ENCODE data around the gene SERBP1. TPM values are rescaled to one million over a fixed set of nuclear protein-coding genes. Genes with fewer than 3 reads are reported as not detected.

SERBP1 gene
- total RNA-seq, 1 donor from 2014 or later = 137 TPM

DNA sequence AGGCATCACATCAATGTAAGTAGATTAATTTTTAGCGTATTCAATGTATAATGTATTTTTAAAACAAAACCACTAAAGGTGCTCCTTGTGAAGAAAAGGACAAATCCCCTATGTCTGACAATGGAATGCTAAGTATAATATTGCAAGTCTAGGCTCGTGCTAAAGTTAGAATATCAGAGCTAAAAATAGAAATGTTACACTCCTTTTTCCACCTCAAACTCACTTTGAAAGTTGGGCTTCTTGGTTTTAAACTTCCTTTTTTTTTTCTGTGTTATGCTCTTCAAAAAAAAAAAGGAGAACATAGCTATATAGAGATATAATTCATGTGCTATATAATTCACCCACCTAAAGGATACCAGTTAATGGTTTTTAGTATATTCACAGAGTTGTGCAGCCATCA is 3.6 kb upstream of the SERBP1 start:
- Histone ChIP-seq H3K4me3 (no peak overlapping the region), H3K36me3 (no peaks in the 10 kb centered on the region), H3K27me3 (no peaks in the 10 kb centered on the region), H3K4me1 (peaks cover 6% of the 10 kb centered on the region), H3K27ac (no peak overlapping the region), H3K9me3 (no peaks in the 10 kb centered on the region)
- intact Hi-C loops (cut with DNase I) = no loop called here
- ATAC-seq (no peak), DNase-seq (no peak)
- no peak for TF ChIP-seq CTCF (IDR thresholded peaks at IDR 0.05)

DNA sequence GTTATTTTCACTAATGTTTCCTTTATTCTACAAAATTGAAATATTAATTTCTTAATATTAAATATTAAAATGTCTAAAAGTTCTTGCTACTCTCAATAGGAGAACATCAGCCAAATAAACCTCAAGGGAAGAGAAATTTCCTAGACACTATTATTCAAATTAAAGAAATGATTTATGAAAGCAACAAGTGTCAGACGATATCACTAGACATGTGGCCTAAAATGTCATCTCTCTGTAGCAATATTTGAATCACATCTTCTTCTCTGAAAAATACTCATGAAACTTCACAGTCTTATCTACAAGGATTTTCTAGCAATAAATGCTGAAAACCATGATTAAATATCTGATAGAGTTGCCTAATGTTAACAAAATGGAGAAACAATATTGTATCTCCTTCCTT is 2.5 kb upstream of the SERBP1 start:
- Histone ChIP-seq H3K36me3 (no peaks in the 10 kb centered on the region), H3K4me1 (peaks cover 8% of the 10 kb centered on the region), H3K27ac (no peak overlapping the region), H3K4me3 (no peak overlapping the region), H3K9me3 (no peaks in the 10 kb centered on the region), H3K27me3 (no peaks in the 10 kb centered on the region)
- TF ChIP-seq CTCF (IDR thresholded peaks at IDR 0.05) = no peak
- DNase-seq = no peak
- intact Hi-C loops (cut with DNase I) = no loop called here
- ATAC-seq = no peak

DNA sequence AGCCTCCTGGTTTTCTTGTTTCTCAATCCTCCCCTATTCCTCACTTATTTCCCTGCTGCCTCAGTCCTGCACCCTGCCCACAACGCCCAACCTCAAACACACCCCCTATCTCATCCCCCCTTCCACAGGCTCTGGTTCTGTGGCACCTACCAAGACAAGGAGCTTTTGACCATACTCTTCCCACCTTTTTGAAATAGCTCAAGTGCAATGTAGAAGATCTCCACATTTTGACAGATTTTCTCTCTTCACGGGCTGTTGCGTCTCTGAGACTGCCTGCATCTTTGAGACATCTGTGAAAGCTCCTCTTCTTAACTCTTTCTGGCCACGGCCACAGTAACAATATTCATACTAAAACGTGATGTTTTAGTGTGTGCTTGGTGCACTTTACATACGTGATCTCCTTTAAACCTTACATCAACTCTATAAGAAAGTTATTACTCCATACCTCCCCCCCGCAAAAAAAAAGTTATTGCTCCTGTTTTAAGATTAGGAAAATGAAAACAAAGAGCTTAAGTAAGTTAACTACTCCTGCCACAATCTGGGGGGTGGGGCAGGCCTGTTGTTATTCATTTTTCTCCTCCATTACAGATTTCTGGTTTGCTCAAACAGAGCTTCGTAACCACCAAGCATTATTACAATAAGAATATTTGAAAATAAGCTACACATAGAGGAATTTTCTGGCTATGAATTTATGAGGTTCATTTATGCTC is 1.8 kb upstream of the SERBP1 start:
- no peaks in the 10 kb centered on the region for H3K36me3 ChIP-seq
- H3K27ac ChIP-seq = no peak overlapping the region
- H3K27me3 ChIP-seq = no peaks in the 10 kb centered on the region
- TF ChIP-seq CTCF (IDR thresholded peaks at IDR 0.05) = no peak
- H3K4me1 ChIP-seq = peaks cover 14% of the 10 kb centered on the region
- H3K4me3 ChIP-seq = no peak overlapping the region
- no peaks in the 10 kb centered on the region for H3K9me3 ChIP-seq
- ATAC-seq = no peak
- intact Hi-C loops (cut with DNase I) = no loop called here
- DNase-seq = no peak

- H3K27ac ChIP-seq = peak overlapping the region; percentile 92
- peaks cover 22% of the 10 kb centered on the region for H3K4me1 ChIP-seq
- intact Hi-C loops (cut with DNase I) = no loop called here
- H3K9me3 ChIP-seq = no peaks in the 10 kb centered on the region
- no peaks in the 10 kb centered on the region for H3K27me3 ChIP-seq
- no peaks in the 10 kb centered on the region for H3K36me3 ChIP-seq
- ATAC-seq = no peak
- DNase-seq = no peak
- peak overlapping the region; percentile 78 for H3K4me3 ChIP-seq
- TF ChIP-seq CTCF (IDR thresholded peaks at IDR 0.05) = no peak
Observed at GRCh38 chr1:67431156-67431765, 1.1 kb upstream of the SERBP1 start.

GRCh38 chr1:67429528-67430357 is 459 bp downstream of the SERBP1 start:
- Histone ChIP-seq H3K4me3 (peak overlapping the region; percentile 78), H3K36me3 (peaks cover 15% of the 10 kb centered on the region), H3K9me3 (no peaks in the 10 kb centered on the region), H3K27me3 (no peaks in the 10 kb centered on the region), H3K27ac (peak overlapping the region; percentile 92), H3K4me1 (peaks cover 28% of the 10 kb centered on the region)
- intact Hi-C loops (cut with DNase I) = no loop called here
- ATAC-seq (peak; percentile 8), DNase-seq (peak; percentile 73)
- TF ChIP-seq CTCF (IDR thresholded peaks at IDR 0.05) = no peak

Data from upper lobe of right lung (tissue), 1 donor.